ENCODE results near the gene GGT1.

GRCh38 chr22:24578355-24579257 is 24.4 kb upstream of the GGT1 start:
- TF ChIP-seq ZNF274 (IDR thresholded peaks at IDR 0.05; ENCODE audit: low read depth, low read length) (no peak), YY1 (IDR thresholded peaks at IDR 0.05; ENCODE audit: insufficient read depth, insufficient read length) (no peak), SUZ12 (IDR thresholded peaks at IDR 0.05; ENCODE audit: extremely low read depth, insufficient read depth, insufficient read length) (no peak)
